Panc1 (cell line): Measurements from ENCODE around the gene MRPS5. TPM values are rescaled to one million over a fixed set of nuclear protein-coding genes. Genes with fewer than 3 reads are reported as not detected.
"Not testable (repeated sequence)": the region's sequence is repeated elsewhere in the genome, so short reads cannot be mapped to it uniquely, and the experiment has no call there.

Source experiments
- ATAC-seq: fragments of 200-7000 bp; cut with Tn5 transposase; 2 replicates; pipeline ENCODE4 v1.9.1; 2020; ENCODE audit warnings: mild to moderate bottlenecking, moderate library complexity
- BruUV-seq: library from RNA; stranded (reverse); fragments of 400-500 nt; replicated peaks from 2 replicates; lab custom pipeline; 2021; lab: Mats Ljungman, UMichigan
- CTCF ChIA-PET: fragments of 300-600 bp; sonication (Branson Sonifier 250); formaldehyde crosslinking; loops from one replicate; lab custom pipeline; 2022; ENCODE audit warnings: antibody characterized with exemption; lab: Charles Lee
- POLR2A ChIA-PET: fragments of 300-600 bp; sonication (Branson Sonifier 250); formaldehyde crosslinking; loops from one replicate; lab custom pipeline; 2022; ENCODE audit warnings: antibody characterized with exemption; lab: Charles Lee
- DNase-seq: peaks from one replicate; pipeline ENCODE4 v3.0.0-alpha.2; 2010; ENCODE audit warnings: low read depth, low spot score
- H3K27ac ChIP-seq: 2 replicates; pipeline ENCODE4 v1.5.1; 2011; ENCODE audit warnings: mild to moderate bottlenecking, low read length, inconsistent platforms
- H3K27me3 ChIP-seq: fragments of 200-500 bp; sonication (Bioruptor generic); 2 replicates; pipeline ENCODE4 v1.6.0; 2014; ENCODE audit warnings: low read length, inconsistent platforms; ENCODE audit not compliant: control insufficient read depth, insufficient read depth
- H3K36me3 ChIP-seq: fragments of 200-500 bp; sonication (Bioruptor generic); 2 replicates; pipeline ENCODE4 v1.5.1; 2014; ENCODE audit warnings: inconsistent platforms, mild to moderate bottlenecking, low read length, moderate library complexity; ENCODE audit not compliant: control insufficient read depth, insufficient read depth
- H3K4me1 ChIP-seq: 2 replicates; pipeline ENCODE4 v1.5.1; 2011; ENCODE audit warnings: inconsistent platforms, mild to moderate bottlenecking, low read length, moderate library complexity; ENCODE audit not compliant: control insufficient read depth, insufficient read depth
- H3K4me3 ChIP-seq, 2 experiments: 2 replicates each; pipeline ENCODE4 v1.5.1; 2011 to 2012; ENCODE audit warnings: low read depth in 2 of 2, low read length in 2 of 2, mild to moderate bottlenecking in 2 of 2, inconsistent platforms in 1 of 2, moderate library complexity in 1 of 2
- H3K9me3 ChIP-seq: fragments of 200-500 bp; sonication (Bioruptor generic); 2 replicates; pipeline ENCODE4 v1.5.1; 2014; ENCODE audit warnings: low read depth, mild to moderate bottlenecking, inconsistent platforms, low read length, moderate library complexity; ENCODE audit not compliant: control insufficient read depth, insufficient read depth
- CTCF ChIP-seq: fragments of 450-650 bp; IDR thresholded peaks from 2 replicates; pipeline ENCODE4 v1.5.1; 2017; ENCODE audit warnings: mild to moderate bottlenecking
- POLR2AphosphoS5 ChIP-seq: IDR thresholded peaks from 2 replicates; pipeline ENCODE4 v1.6.1; 2012; ENCODE audit warnings: mild to moderate bottlenecking, low read depth, low read length, moderate library complexity
- SIN3A ChIP-seq: IDR thresholded peaks from 2 replicates; pipeline ENCODE4 v1.6.1; 2012; ENCODE audit warnings: low read depth, mild to moderate bottlenecking, low read length, moderate library complexity, borderline replicate concordance; ENCODE audit not compliant: insufficient read depth
- TCF7L2 ChIP-seq: IDR thresholded peaks from 2 replicates; pipeline ENCODE4 v1.6.1; 2011; ENCODE audit warnings: mild to moderate bottlenecking, low read depth, low read length, inconsistent platforms
- in situ Hi-C: cut with HindIII; loops from 2 replicates; pipeline ENCODE4 v1.10.0; 2016; ENCODE audit warnings: low sequenced_read_pairs, low pct_unique_long_range_greater_than_20kb
- intact Hi-C: fragments of 100-400 bp; cut with micrococcal nuclease; formaldehyde crosslinking; loops from one replicate; pipeline ENCODE4 v1.10.0; 2022; ENCODE audit not compliant: unreplicated experiment
- total RNA-seq: library from RNA; stranded (reverse); gene quantifications from one replicate; pipeline ENCODE4 v1.2.1, GENCODE V29; 2021; ENCODE audit not compliant: unreplicated experiment
- TF ChIP-seq, protein P1 (sequence below), 2 experiments: IDR thresholded peaks; 2 replicates each; pipeline ENCODE4 v1.6.1; 2011 to 2012; ENCODE audit warnings: low read depth in 2 of 2, control low read depth in 1 of 2, low read length in 1 of 2, mild to moderate bottlenecking in 1 of 2, moderate library complexity in 1 of 2; ENCODE audit not compliant: insufficient read depth in 1 of 2

The MRPS5 gene
- total RNA-seq, 1 experiment from 2014 or later, result 95.8 TPM

GRCh38 chr2:95099910-95100309, 21.7 kb downstream of the MRPS5 start:
- in situ Hi-C loops, result no loop called here
- ChIA-PET POLR2A (no interaction called here), CTCF (no interaction called here)
- no peak for ATAC-seq
- intact Hi-C loops, result no loop called here
- no peak for DNase-seq
- Histone ChIP-seq H3K4me1 (no peaks in the 10 kb centered on the region), H3K27ac (no peak overlapping the region), H3K4me3 (no peak overlapping the region), H3K9me3 (no peaks in the 10 kb centered on the region), H3K36me3 (peaks cover 39% of the 10 kb centered on the region), H3K27me3 (no peaks in the 10 kb centered on the region)
- TF ChIP-seq, protein P1, sequence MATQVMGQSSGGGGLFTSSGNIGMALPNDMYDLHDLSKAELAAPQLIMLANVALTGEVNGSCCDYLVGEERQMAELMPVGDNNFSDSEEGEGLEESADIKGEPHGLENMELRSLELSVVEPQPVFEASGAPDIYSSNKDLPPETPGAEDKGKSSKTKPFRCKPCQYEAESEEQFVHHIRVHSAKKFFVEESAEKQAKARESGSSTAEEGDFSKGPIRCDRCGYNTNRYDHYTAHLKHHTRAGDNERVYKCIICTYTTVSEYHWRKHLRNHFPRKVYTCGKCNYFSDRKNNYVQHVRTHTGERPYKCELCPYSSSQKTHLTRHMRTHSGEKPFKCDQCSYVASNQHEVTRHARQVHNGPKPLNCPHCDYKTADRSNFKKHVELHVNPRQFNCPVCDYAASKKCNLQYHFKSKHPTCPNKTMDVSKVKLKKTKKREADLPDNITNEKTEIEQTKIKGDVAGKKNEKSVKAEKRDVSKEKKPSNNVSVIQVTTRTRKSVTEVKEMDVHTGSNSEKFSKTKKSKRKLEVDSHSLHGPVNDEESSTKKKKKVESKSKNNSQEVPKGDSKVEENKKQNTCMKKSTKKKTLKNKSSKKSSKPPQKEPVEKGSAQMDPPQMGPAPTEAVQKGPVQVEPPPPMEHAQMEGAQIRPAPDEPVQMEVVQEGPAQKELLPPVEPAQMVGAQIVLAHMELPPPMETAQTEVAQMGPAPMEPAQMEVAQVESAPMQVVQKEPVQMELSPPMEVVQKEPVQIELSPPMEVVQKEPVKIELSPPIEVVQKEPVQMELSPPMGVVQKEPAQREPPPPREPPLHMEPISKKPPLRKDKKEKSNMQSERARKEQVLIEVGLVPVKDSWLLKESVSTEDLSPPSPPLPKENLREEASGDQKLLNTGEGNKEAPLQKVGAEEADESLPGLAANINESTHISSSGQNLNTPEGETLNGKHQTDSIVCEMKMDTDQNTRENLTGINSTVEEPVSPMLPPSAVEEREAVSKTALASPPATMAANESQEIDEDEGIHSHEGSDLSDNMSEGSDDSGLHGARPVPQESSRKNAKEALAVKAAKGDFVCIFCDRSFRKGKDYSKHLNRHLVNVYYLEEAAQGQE (IDR thresholded peaks at IDR 0.05; ENCODE audit: insufficient read depth in 1 of 2, low read depth in 2 of 2, low read length in 1 of 2), result no peak
- BruUV-seq, result no TSS peak

- H3K9me3 ChIP-seq, ATAC-seq, BruUV-seq, H3K4me1 ChIP-seq, H3K27me3 ChIP-seq, H3K4me3 ChIP-seq, in situ Hi-C loops, CTCF ChIA-PET, H3K27ac ChIP-seq, intact Hi-C loops, DNase-seq: not testable (repeated sequence)
- peaks cover 24% of the 10 kb centered on the region for H3K36me3 ChIP-seq
- POLR2A ChIA-PET, result interaction anchor here (0.7 kb wide), 1 partner anchor 22 kb away, joined by 3 read pairs; no protein-coding TSS in a partner anchor
Observed at GRCh38 chr2:95098273-95098672, 23.3 kb downstream of the MRPS5 start.

DNA sequence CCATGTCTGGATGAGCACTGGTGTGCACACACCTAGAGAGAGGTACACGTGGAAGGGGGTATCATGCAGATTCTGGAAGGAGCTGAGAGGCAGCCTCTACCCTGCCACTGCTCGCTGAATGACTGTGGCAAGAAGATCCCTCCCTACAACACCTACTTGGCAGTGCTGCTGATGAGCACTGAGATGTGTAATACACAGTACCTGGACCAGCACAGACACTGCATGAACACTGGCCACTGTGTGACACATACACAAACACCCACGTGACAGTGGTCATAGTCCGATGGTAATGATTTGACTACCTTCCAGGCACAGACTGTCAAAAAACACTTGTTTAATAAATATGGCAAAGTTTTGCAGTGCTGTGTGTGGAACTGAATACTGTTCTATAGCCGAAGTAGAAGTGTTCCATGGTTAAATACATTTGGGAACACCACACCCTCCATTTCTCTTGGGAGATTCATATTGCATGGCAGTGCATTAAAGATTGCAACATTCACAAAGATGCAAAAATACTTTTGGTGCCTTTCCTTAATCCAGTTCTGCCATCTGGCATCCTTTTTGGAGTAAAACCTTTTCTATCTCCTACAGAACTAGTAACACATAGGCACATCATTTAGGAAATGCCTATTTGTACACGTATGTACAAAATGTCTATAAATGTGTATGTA, 29.6 kb downstream of the MRPS5 start:
- intact Hi-C loops, result no loop called here
- Histone ChIP-seq H3K36me3 (peaks cover 7% of the 10 kb centered on the region), H3K27me3 (no peaks in the 10 kb centered on the region), H3K4me1 (no peaks in the 10 kb centered on the region), H3K9me3 (no peaks in the 10 kb centered on the region), H3K27ac (no peak overlapping the region), H3K4me3 (no peak overlapping the region)
- DNase-seq (no peak), ATAC-seq (no peak)
- in situ Hi-C loops, result no loop called here
- no TSS peak for BruUV-seq
- TF ChIP-seq TCF7L2 (no peak), SIN3A (no peak), CTCF (no peak), POLR2AphosphoS5 (no peak)
- TF ChIP-seq, protein P1 (IDR thresholded peaks at IDR 0.05; ENCODE audit: insufficient read depth in 1 of 2, low read depth in 2 of 2, low read length in 1 of 2), result no peak
- ChIA-PET POLR2A (no interaction called here), CTCF (interaction anchor here (1.4 kb wide), 1 partner anchor 13 kb away, joined by 6 read pairs; no protein-coding TSS in a partner anchor)
